Right ventricle myocardium inferior (tissue), 1 donor: ENCODE measurements around the gene PSMB9. TPM values are rescaled to one million over a fixed set of nuclear protein-coding genes. Genes with fewer than 3 reads are reported as not detected.

ENCODE experiments used
- ATAC-seq: fragments of 200-7000 bp; cut with Tn5 transposase; one replicate; pipeline ENCODE4 v1.9.1; 2020; ENCODE audit warnings: mild to moderate bottlenecking, moderate library complexity
- DNase-seq: peaks from one replicate; pipeline ENCODE4 v3.0.0; 2021; ENCODE audit errors: missing footprints
- intact Hi-C: fragments of 100-400 bp; cut with DNase I; formaldehyde crosslinking; loops from one replicate; pipeline ENCODE4 v1.11.0; 2022
- total RNA-seq: library from RNA; stranded (reverse); fragmentation: NEBNext Ultra II Directional; extraction: Animal tissue kit (Norgen Biotek cat#: 25700); gene quantifications from one replicate; pipeline ENCODE4 v1.2.1, GENCODE V29; 2021
- donor health status: DM: no; HTN: yes; CAD: no; lungs with severe emphysema.

Gene PSMB9
- total RNA-seq, 1 donor from 2014 or later, result 13.4 TPM

GRCh38 chr6:32886681-32887383 lies 32.8 kb downstream of the PSMB9 start:
- no peak for ATAC-seq
- intact Hi-C loops, result loop anchor here (5.0 kb wide), 1 partner anchor 360 kb away; no protein-coding TSS in a partner anchor
- DNase-seq, result peak; percentile 50

- intact Hi-C loops, result loop anchor here (5.0 kb wide), 1 partner anchor 360 kb away; no protein-coding TSS in a partner anchor
- ATAC-seq (no peak), DNase-seq (no peak)
Observed at GRCh38 chr6:32887616-32888015, 33.6 kb downstream of the PSMB9 start.

GRCh38 chr6:32888576-32888975 lies 34.6 kb downstream of the PSMB9 start:
- intact Hi-C loops, result loop anchor here (5.0 kb wide), 1 partner anchor 359 kb away; no protein-coding TSS in a partner anchor
- DNase-seq (no peak), ATAC-seq (no peak)

- ATAC-seq, result no peak
- intact Hi-C loops, result loop anchor here (5.0 kb wide), 1 partner anchor 358 kb away; no protein-coding TSS in a partner anchor
- no peak for DNase-seq
Observed at GRCh38 chr6:32889533-32889932, 35.5 kb downstream of the PSMB9 start.

- ATAC-seq, result no peak
- DNase-seq, result no peak
- intact Hi-C loops, result no loop called here
Observed at GRCh38 chr6:32890831-32891230, 36.8 kb downstream of the PSMB9 start.

- DNase-seq (peak; percentile 95), ATAC-seq (peak; percentile 100)
- intact Hi-C loops, result loop anchor here (1.0 to 2.0 kb wide), 2 partner anchors 47 to 58 kb away; partner anchors contain the start of genes HLA-DMA and HLA-DMB
Observed at GRCh38 chr6:32894085-32895005, 40.4 kb downstream of the PSMB9 start.

- intact Hi-C loops, result loop anchor here (2.0 kb wide), 1 partner anchor 58 kb away; the partner anchor contains the start of gene HLA-DMA
- DNase-seq (peak; percentile 63), ATAC-seq (no peak)
Observed at GRCh38 chr6:32895006-32895345, 41.0 kb downstream of the PSMB9 start.

- no peak for DNase-seq
- intact Hi-C loops, result no loop called here
- ATAC-seq, result no peak
Observed at GRCh38 chr6:32903952-32904351, 50.0 kb downstream of the PSMB9 start.

- intact Hi-C loops, result no loop called here
- no peak for ATAC-seq
- no peak for DNase-seq
Observed at GRCh38 chr6:32905078-32905477, 51.1 kb downstream of the PSMB9 start.

- DNase-seq, result no peak
- intact Hi-C loops, result no loop called here
- ATAC-seq, result no peak
Observed at GRCh38 chr6:32906539-32906938, 52.5 kb downstream of the PSMB9 start.

GRCh38 chr6:32908897-32909296 lies 54.9 kb downstream of the PSMB9 start:
- intact Hi-C loops, result no loop called here
- ATAC-seq (no peak), DNase-seq (no peak)

Other genes with a start within 250 kb of the PSMB9 start
- gene HLA-DQA1, start 216.8 kb upstream of the PSMB9 start, total RNA-seq, result 5.3 TPM
- 3.9 TPM for gene HLA-DQB1, start 187.5 kb upstream of the PSMB9 start, total RNA-seq
- 2.7 TPM for gene HLA-DQA2, start 112.8 kb upstream of the PSMB9 start, total RNA-seq
- gene HLA-DQB2, start 90.7 kb upstream of the PSMB9 start, total RNA-seq, result 3.1 TPM
- gene HLA-DOB, start 37.2 kb upstream of the PSMB9 start, total RNA-seq, result not detected
- gene TAP2, start 15.5 kb upstream of the PSMB9 start, total RNA-seq, result 19.3 TPM
- 19.6 TPM for gene PSMB8, start 10.1 kb upstream of the PSMB9 start, total RNA-seq
- 19.1 TPM for gene TAP1, start 488 bp upstream of the PSMB9 start, total RNA-seq
- 8.8 TPM for gene HLA-DMB, start 86.8 kb downstream of the PSMB9 start, total RNA-seq
- gene HLA-DMA, start 98.9 kb downstream of the PSMB9 start, total RNA-seq, result 19.7 TPM
- gene BRD2, start 114.4 kb downstream of the PSMB9 start, total RNA-seq, result 64.1 TPM
- 1.5 TPM for gene HLA-DOA, start 155.4 kb downstream of the PSMB9 start, total RNA-seq
- gene HLA-DPA1, start 219.5 kb downstream of the PSMB9 start, total RNA-seq, result 42.8 TPM
- 38.4 TPM for gene HLA-DPB1, start 221.8 kb downstream of the PSMB9 start, total RNA-seq